ENCODE data around the gene PTPRN2. TPM values are rescaled to one million over a fixed set of nuclear protein-coding genes. Genes with fewer than 3 reads are reported as not detected.

The PTPRN2 gene
- total and polyA plus RNA-seq, 9 of the 15 experiments (the other 6 are each of a cell fraction or from before 2014, with no cell fraction given): not detected

- no peak for FAIRE-seq
- Histone ChIP-seq H4K20me1 (replicated peaks; ENCODE audit: control insufficient read depth, insufficient read depth, low read length) (0 out of 2 replicates have a peak, but pooled peaks cover 3% of the 10 kb centered on the region), H3K27me3 (ENCODE audit: control insufficient read depth in 2 of 2, insufficient read depth in 2 of 2, low read length in 2 of 2) (peaks cover 13 to 40% of the 10 kb centered on the region in 2 experiments; a peak in 3 of 5 replicates), H3K36me3 (ENCODE audit: control insufficient read depth, insufficient read depth, low read length) (no peaks in the 10 kb centered on the region), H3K9ac (ENCODE audit: insufficient read depth in 1 of 2, low read depth in 2 of 2, low read length in 2 of 2) (no peak overlapping the region), H3K4me2 (ENCODE audit: insufficient read depth, low read length) (no peak overlapping the region), H3K79me2 (ENCODE audit: control insufficient read depth, insufficient read depth, low read length) (no peaks in the 10 kb centered on the region), H3K9me1 (ENCODE audit: control insufficient read depth, insufficient read depth, low read length) (no peaks in the 10 kb centered on the region), H3K4me3 (no peak overlapping the region), H3K4me1 (replicated peaks in 1 of 2; ENCODE audit: control insufficient read depth in 2 of 2, insufficient read depth in 2 of 2, low read length in 2 of 2) (no peaks in the 10 kb centered on the region), H3K27ac (ENCODE audit: extremely low read depth, low read depth, low read length) (no peak overlapping the region), H2AFZ (ENCODE audit: low read depth, low read length) (no peak overlapping the region), H3K9me3 (replicated peaks; ENCODE audit: control insufficient read depth, insufficient read depth, low read depth, low read length) (no peaks in the 10 kb centered on the region)
- ChIA-PET CTCF (ENCODE audit: low intra/inter-chr PET ratio) (no interaction called here), POLR2A (interaction anchor here (0.6 kb wide), 1 partner anchor 165 kb away, joined by 4 read pairs; no protein-coding TSS in a partner anchor)
- in situ Hi-C loops (cut with MboI): no loop called here
- peak; percentile 61 for ATAC-seq
- intact Hi-C loops (cut with micrococcal nuclease): no loop called here
- DNase-seq (ENCODE audit: extremely low read depth in 1 of 4, low spot score in 3 of 4): no peak
- BruUV-seq (replicated peaks): no TSS peak
- 2% methylated on average over 23 of the region's 23 CpGs for WGBS (ENCODE audit: insufficient coverage, low coverage, missing lambda C conversion rate)
- TF ChIP-seq SNAPC5 (CRISPR knock-in tag; IDR thresholded peaks at IDR 0.05): no peak
- no peak for TF ChIP-seq PRPF4 (IDR thresholded peaks at IDR 0.05; ENCODE audit: insufficient read depth, low read depth, low read length, poor library complexity, severe bottlenecking)
- TF ChIP-seq, protein P1, sequence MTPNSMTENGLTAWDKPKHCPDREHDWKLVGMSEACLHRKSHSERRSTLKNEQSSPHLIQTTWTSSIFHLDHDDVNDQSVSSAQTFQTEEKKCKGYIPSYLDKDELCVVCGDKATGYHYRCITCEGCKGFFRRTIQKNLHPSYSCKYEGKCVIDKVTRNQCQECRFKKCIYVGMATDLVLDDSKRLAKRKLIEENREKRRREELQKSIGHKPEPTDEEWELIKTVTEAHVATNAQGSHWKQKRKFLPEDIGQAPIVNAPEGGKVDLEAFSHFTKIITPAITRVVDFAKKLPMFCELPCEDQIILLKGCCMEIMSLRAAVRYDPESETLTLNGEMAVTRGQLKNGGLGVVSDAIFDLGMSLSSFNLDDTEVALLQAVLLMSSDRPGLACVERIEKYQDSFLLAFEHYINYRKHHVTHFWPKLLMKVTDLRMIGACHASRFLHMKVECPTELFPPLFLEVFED (CRISPR knock-in tag; conservative IDR thresholded peaks at IDR 0.05): no peak
- no peak for TF ChIP-seq PTBP1 (IDR thresholded peaks at IDR 0.05; ENCODE audit: low read depth, low read length)
- no peak for TF ChIP-seq HMGN3 (IDR thresholded peaks at IDR 0.05; ENCODE audit: borderline replicate concordance, extremely low read depth, insufficient read length, low read depth, low read length)
- no peak for TF ChIP-seq ETS2 (tag; IDR thresholded peaks at IDR 0.05; ENCODE audit: borderline replicate concordance, poor library complexity, severe bottlenecking)
- TF ChIP-seq, protein P2, sequence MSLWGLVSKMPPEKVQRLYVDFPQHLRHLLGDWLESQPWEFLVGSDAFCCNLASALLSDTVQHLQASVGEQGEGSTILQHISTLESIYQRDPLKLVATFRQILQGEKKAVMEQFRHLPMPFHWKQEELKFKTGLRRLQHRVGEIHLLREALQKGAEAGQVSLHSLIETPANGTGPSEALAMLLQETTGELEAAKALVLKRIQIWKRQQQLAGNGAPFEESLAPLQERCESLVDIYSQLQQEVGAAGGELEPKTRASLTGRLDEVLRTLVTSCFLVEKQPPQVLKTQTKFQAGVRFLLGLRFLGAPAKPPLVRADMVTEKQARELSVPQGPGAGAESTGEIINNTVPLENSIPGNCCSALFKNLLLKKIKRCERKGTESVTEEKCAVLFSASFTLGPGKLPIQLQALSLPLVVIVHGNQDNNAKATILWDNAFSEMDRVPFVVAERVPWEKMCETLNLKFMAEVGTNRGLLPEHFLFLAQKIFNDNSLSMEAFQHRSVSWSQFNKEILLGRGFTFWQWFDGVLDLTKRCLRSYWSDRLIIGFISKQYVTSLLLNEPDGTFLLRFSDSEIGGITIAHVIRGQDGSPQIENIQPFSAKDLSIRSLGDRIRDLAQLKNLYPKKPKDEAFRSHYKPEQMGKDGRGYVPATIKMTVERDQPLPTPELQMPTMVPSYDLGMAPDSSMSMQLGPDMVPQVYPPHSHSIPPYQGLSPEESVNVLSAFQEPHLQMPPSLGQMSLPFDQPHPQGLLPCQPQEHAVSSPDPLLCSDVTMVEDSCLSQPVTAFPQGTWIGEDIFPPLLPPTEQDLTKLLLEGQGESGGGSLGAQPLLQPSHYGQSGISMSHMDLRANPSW (CRISPR knock-in tag; IDR thresholded peaks at IDR 0.05): no peak
- no peak for TF ChIP-seq RFX5 (IDR thresholded peaks at IDR 0.05; ENCODE audit: low read depth, low read length)
- TF ChIP-seq EWSR1 (IDR thresholded peaks at IDR 0.05; ENCODE audit: borderline replicate concordance, low read depth, partially characterized antibody): no peak
- TF ChIP-seq ETV1 (tag; conservative IDR thresholded peaks at IDR 0.05; ENCODE audit: low read depth): no peak
- no peak for TF ChIP-seq RCOR1 (IDR thresholded peaks at IDR 0.05; ENCODE audit: borderline replicate concordance in 1 of 2, low read depth in 2 of 2, low read length in 2 of 2)
- no peak for TF ChIP-seq NFIX (CRISPR knock-in tag; IDR thresholded peaks at IDR 0.05; ENCODE audit: low read depth)
- TF ChIP-seq, protein P3, sequence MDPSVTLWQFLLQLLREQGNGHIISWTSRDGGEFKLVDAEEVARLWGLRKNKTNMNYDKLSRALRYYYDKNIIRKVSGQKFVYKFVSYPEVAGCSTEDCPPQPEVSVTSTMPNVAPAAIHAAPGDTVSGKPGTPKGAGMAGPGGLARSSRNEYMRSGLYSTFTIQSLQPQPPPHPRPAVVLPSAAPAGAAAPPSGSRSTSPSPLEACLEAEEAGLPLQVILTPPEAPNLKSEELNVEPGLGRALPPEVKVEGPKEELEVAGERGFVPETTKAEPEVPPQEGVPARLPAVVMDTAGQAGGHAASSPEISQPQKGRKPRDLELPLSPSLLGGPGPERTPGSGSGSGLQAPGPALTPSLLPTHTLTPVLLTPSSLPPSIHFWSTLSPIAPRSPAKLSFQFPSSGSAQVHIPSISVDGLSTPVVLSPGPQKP (CRISPR knock-in tag; IDR thresholded peaks at IDR 0.05): no peak
- no peak for TF ChIP-seq ZC3H8 (IDR thresholded peaks at IDR 0.05)
These were observed 215.0 kb downstream of the PTPRN2 start for GRCh38 chr7:158372400-158373342.
